SK-MEL-5 (cell line): ENCODE measurements around the gene SRRM4. TPM values are rescaled to one million over a fixed set of nuclear protein-coding genes. Genes with fewer than 3 reads are reported as not detected.

Experiments used
- DNase-seq: peaks from one replicate; pipeline ENCODE4 v3.0.0-alpha.2; 2016; ENCODE audit warnings: low read depth, low spot score
- in situ Hi-C: cut with HindIII; loops from 2 replicates; pipeline ENCODE4 v1.10.0; 2016; ENCODE audit warnings: low sequenced_read_pairs, high pct_unique_total_duplicates, low pct_unique_long_range_greater_than_20kb
- polyA plus RNA-seq, 2 experiments: library from polyadenylated mRNA; depleted of rRNA; stranded (reverse); fragments of >200 nt; gene quantifications; 2 replicates each; pipeline ENCODE4 v1.2.3, GENCODE V29; 2015
- total RNA-seq: library from RNA; depleted of rRNA; stranded (reverse); fragments of >200 nt; shearing (Covaris generic); gene quantifications from 2 replicates; pipeline ENCODE4 v1.2.3, GENCODE V29; 2014; rRNA removed

SRRM4 gene, protein sequence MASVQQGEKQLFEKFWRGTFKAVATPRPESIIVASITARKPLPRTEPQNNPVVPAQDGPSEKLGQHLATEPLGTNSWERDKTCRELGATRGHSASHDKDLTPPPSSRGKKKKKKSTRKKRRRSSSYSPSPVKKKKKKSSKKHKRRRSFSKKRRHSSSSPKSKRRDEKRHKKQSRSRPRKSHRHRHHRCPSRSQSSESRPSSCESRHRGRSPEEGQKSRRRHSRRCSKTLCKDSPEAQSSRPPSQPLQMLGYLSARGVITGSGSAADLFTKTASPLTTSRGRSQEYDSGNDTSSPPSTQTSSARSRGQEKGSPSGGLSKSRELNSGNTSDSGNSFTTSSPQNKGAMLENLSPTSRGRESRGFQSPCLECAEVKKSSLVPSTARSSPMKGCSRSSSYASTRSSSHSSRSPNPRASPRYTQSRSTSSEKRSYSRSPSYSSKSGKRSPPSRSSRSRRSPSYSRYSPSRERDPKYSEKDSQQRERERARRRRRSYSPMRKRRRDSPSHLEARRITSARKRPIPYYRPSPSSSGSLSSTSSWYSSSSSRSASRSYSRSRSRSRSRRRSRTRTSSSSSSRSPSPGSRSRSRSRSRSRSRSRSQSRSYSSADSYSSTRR
- total RNA-seq: not detected in 2 replicates
- polyA plus RNA-seq (2015; cell fraction: cytosol; rRNA removed): not detected in 2 replicates
- polyA plus RNA-seq (2015; cell fraction: nucleus; rRNA removed): not detected in 2 replicates

DNA sequence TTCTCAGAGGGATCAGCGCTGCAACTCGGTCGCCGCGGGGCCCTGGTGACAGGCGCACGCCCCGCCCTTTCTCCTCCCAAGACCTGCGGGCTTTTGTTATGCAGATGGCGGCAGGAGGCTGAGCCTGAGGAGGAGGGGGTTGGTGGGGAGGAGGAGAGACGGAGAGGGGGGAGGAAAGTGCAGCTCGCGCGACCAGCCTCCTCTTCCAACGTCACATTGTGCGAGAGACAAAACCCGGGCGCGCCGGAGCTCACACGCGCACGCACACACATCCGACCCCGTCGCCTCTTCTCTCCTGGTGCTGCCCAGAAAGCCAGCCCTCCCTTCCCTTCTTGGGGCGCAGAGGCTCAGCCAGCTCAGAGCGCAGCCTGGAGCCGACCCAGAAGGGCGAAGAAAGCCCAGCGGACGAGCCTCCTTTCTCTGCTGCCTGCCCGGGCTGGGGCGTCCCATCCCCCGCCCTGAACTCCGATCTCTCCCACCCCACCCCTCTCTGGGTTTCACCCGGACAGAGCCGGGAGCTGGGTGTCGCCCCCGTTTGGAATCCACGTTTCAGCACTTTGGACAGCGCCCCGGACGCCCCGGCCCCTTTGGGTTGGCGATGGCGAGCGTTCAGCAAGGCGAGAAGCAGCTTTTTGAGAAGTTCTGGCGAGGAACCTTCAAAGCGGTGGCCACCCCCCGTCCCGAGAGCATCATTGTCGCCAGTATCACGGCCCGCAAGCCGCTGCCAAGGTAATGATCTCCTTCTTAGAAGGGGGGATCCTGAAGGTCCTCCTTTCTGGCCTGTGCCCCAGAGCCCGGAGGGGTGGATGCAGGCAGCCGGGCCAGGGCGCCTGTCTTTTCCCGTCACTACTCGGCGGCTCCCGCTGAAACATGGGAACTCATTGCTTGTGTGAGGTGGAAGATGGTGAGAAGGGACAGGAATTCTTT is at the start of gene SRRM4:
Gene SRRM4, plus strand, starts transcription at position 257 of the 927 bp plus-strand sequence. Its CDS starts 342 bp downstream, at position 599.
- in situ Hi-C loops: no loop called here
- no peak for DNase-seq

DNA sequence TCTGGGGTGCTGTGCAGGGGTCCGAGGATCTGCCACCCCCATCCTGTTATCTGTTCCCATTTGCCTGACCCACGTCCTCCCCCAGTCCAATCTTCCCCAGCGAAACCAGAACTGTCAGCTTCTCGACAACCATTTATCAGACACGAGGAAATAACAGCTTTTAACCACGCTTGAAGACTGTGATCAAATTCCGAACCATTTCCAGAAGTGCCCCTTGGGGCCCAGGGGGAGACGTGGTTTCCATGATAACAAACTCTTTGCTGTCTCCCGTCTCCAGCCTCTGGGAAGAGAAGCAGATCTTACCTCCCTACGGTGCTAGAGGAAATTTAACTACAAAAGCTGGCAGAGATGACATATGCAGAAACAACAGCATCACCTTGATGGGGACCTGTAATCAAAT is 35.1 kb upstream of the SRRM4 start:
- in situ Hi-C loops: no loop called here

DNA sequence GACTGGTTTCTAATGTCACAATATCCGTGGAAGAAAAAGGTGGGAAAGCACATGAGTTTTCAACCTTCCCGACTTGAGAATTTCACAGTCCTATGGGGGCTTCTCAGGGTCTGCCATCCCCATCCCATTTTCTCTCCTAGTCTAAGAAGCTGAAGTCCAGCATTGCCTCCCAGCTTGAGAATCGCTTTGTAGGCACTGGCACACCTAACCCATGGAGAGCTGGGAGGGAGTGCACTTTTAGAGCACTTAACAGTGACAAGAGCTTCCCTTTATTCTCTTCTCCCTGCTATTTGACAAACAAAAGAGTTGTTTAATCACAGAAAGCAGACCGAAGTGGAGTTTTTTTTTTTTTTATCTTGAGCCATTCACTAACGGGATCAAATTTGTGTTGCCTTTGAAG is 22.8 kb upstream of the SRRM4 start:
- no peak for DNase-seq
- in situ Hi-C loops: no loop called here

More for the DNA sequence above, 35.1 kb upstream of the SRRM4 start:
- no peak for DNase-seq

DNA sequence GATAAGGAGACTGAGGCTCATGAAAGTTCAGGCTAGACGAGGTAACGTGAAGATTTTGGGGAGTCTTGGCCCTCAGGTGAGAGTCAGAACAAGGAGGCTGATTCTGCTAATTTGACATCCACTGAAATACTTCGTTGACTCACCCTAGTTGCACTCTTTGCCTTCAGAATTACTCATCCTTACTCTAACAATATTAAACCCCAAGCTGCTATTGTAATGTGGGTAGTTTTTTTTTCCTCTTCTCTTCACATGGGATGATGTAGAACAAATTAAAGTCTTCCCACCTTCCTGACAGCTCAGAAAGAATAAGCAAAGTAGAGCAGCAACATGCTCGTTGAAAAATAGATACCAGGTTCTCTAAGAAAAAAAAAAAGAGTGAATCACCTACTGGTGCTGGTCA is 22.0 kb upstream of the SRRM4 start:
- no peak for DNase-seq
- in situ Hi-C loops: no loop called here

DNA sequence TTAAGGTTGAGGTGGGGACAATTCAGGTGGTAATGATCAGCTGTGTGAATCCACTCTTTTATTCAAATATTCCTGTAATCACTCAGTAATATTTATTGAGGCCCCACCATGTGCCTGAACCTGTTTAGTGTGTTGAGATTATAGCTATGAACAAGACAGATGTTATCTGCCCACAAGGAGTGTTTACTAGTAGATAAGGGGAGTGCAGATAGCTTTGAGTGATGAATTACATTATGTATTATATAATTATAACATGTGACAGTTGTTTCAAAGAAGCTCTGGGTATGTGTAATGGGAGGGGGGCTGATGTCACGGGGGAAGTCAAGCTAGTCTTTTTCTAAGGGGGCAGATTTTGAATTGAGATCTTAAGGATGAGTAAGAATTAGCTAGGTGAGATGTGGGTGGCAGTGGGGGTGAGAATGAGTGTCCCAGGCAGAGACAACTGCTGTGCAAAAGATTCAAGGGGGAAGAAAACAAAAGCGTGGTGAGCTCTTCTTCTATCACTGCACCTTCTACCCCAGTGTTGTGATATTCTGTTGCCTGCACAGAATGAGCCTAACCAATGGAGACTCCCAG is 21.3 kb upstream of the SRRM4 start:
- no peak for DNase-seq
- in situ Hi-C loops: no loop called here

DNA sequence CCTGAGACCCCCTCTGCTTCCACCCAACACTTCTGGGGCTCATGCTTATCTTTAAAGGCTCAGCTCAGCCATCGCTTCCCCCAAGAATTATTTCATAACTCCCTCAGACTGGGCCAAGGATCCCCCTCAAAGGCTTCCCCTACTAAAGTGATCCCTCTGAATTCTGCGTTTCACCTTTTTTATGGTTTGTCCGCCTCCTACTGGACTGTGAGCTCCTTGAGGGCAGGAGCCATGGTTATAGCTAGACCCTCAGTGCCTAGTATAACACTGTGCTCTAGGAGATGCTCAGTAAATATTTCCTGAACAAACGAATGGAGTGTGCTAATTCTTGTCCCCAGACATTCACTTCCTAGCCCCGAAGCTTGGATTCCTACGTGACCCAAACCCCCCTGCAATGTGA is 20.5 kb upstream of the SRRM4 start:
- no peak for DNase-seq
- in situ Hi-C loops: no loop called here

DNA sequence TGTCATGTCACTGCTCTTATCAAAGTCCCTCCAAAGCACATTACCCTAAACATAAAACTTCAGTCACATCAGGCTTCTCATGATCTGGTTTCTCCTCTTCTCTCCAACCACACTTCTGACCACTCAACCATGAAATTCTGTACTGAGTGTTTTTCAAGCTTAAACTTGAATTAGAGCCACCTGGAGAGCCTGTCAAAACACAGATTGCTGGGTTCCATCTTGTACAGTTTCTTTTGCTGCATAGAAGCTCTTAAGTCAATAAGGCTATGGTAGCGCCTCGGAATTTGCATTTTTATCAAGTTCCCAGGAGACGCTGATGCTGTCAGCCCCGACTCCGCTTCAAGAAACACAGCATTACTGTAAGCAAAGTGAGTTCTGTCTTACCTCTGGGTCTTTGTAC is 16.4 kb upstream of the SRRM4 start:
- no peak for DNase-seq
- in situ Hi-C loops: no loop called here

DNA sequence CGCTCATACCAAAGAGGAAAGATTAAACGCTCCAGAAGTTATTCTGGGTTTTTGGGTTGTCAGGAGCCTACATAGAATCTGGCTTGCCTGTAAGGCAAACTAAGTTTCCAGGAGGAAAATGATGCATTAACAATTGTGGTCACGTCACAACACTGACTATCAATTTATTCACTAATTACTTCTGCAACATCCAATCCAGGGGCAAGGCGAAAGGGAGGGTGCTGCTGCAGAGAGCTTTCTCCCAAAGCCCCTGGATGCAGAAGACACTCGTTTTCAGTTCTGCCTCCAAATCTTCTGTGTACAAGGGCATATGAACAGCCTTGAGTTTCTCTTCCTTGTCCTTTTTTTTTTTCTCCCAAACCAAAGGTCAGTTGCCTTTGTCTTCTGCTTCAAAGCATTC is 10.5 kb upstream of the SRRM4 start:
- in situ Hi-C loops: no loop called here
- DNase-seq: no peak

DNA sequence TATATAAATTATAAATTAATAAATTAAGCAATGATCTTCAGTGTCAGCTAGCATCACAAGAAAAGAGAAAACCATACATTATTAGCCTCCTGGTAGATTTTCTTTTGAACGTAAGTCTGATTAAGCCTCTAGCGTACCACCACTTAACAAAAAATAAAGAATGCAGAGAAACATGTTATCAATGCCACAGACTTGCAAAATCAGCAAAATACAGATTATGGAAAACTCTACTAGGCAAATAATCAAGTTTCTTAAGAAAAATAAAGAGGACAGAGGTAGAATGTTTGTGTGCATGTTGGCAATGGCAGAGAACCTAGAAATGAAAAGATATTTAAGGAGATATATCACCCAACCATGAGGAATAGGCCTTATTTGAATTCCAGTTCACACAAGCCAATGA is 8.4 kb upstream of the SRRM4 start:
- in situ Hi-C loops: no loop called here
- DNase-seq: no peak

DNA sequence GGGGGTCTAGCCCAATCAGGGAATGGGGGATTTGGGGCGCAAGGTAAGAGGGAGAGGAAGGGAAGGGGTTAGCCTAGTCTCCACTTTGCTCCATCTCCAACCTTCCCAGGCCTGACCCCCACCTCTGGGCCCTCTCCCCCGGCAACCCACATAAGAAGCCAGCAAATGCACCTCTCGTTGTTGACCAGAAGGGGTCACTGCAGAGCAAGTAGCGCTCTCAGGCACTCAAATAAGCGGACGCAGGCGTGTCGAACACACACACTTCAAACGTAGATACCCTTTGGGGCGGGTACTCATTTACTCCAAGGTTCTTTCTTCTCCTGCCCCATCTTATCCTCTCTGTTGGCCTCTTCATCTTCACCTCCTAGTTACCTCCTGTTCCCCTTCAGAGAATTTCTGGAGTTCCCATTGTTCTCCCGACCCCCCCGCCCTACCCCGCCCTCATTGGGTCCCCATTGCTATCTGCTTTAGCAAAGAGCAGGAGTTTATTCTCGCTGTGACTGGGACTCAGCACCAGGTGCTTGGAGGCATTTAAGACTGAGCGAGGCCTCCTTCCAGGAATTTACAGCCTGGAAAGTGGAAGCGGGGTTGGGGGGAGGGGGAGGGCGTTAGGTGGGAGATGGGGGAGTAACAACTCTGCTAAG is 1.5 kb upstream of the SRRM4 start:
- in situ Hi-C loops: no loop called here
- DNase-seq: peak; percentile 83

DNA sequence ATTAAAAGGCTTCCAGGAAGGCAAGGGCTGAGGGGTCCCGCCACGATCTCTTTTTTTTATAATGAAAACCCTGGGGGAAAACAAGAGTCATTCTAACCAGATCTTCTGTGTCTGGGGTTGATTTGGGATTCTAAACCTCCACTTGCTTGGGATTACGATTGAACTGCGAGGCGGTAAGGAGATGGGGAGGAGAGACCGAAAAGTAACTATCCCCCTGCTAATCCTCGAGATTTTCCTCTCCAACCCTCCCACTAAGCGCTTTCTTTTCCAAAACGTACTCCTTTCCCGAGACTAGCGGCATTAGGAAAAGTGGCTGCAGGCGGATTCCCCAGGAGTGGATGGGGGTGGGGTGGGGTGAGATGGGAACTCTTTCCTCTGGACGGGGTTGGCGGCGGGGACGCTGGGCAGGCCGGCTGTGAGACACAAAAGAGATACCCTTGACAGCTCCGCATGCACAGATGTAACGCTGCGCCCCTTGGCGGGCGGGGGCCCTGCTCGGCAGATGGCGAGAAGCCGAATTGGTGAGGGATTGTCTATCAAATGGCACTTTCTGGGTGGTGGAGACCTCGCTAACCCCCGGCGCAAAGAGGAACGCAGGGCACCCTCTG is 830 bp upstream of the SRRM4 start:
- in situ Hi-C loops: no loop called here
- DNase-seq: no peak

DNA sequence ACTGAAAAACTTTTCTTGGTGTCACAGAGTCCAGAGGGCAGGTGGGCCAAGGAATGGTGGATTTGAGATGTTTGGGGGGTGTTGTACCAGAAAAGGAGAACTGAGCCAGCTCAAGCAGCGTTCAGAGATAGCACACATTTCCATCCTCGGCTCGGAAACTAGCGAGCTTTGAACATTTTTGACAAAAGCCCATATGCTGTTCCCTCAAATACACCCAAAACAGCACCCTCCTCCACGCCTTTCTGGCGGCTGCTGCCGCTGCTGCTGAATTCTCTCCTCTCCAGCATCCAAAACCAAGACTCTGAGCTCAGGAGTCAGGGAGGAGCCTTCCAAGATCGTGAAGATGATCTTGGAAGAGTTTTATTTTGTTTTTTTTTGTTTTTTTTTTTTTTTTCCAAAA is 961 bp downstream of the SRRM4 start:
- no peak for DNase-seq
- in situ Hi-C loops: no loop called here

DNA sequence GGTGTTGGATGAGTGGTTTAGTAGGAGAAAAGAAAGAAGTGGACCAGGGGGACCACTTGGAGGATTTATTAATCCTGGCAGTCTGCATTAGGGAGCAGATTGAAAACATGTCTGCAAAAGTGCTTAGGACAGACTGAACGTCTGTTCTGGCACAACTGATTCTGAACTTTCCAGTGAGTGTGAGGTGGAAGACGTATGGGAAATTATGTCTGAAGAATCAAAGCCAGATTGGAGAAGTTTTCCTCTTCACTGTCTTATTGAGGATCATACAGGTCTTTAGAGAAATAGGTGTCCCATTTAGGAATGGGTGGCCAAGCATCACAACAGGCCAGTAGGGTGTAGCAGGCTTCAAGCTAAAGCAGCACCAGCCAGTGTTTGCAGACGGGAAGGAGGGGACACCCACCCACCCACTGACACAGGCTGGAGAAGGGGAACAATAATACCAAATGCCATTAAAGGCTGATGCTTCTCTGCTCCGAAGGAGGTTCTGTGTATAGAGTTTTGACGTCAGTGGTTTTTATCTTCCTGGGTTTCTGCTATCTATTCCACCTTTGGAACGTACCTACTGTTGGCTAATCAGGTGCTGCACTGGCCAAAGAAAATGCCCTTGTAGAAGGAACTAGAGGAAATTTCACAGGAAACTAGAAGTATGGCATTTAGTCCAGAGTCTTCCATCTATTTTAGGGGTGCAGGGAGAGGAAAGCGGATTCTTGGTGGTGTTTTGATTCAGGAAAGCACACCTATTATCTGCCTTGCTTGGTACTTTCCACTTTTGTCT is 1.8 kb downstream of the SRRM4 start:
- in situ Hi-C loops: no loop called here
- DNase-seq: no peak

DNA sequence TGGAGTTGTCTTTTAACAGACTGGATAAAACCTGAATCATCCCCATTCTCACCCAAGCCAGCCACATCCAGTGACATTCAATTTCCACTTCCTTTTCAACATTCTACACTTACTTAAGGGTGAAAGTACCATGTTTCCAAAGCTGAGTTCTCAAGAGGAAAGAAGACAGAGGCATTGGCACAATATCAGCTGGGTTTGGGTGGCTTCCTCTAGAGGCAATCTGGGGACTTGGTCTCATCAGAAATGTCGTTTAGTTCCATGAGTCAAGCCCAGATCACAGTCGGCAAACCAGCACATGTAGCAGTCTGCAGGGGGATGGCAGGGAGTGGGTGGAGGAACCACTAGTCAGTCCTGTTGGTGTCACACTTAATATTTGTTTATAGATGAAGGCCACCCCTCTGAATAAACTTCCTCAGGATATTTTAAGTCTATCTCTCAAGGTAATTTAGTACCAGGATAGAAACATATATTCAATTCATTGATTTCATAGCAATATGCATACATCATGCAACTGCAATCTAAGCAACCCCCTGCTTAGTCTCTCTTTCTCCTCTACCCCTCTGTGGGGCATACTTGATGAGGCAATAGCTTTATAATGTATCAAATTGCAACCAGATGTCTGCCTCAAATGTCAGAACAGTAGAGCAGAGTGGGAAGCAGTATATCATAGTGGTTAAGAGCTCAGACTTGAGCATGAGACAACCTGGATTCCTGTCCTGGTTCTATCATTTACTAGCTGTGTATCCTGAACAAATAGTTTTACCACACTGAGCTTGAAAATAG is 3.0 kb downstream of the SRRM4 start:
- in situ Hi-C loops: no loop called here
- DNase-seq: no peak

DNA sequence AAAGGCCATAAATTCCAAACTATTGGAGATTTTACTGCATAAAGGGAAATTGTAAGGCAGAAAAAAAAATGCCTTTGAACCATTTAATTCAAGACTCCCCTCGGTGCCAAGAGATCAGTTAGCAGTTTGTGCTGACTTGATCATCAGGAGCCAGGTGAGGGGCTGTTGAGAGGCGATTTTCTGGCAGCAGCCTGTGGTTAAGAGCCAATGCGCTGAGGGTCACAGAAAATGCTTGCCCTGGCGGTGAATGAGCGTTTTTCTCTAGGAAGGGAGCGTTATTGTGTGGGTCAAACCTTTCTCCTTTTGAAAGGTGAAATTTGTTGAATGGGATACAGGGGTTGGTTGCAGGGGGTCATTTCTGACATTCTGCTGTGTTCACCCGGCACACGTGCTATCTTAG is 4.7 kb downstream of the SRRM4 start:
- in situ Hi-C loops: no loop called here
- DNase-seq: no peak

DNA sequence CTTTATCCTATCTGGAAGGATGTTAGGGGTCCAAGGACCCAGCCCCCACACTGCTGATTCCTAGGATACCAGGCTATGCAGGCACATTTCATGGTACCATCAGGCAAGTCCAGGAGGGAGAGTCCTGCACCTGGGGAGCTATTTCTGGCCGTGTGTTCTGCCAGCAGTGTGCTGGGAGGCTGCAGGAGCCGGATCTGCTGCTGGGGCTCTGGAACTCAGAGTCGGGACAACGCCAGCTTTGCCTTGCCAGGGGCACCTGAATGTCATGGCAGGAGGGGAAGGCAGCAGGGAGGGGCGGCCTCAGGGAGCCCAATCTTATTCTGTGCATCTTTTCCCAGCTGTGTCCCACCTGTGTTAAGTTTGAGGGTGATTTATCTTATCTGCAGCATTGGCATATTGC is 17.8 kb downstream of the SRRM4 start:
- in situ Hi-C loops: no loop called here
- DNase-seq: no peak
